ENCODE results near the gene FIGNL1. TPM values are rescaled to one million over a fixed set of nuclear protein-coding genes. Genes with fewer than 3 reads are reported as not detected.

The FIGNL1 gene
- total RNA-seq, 1 donor from 2014 or later: 12.4 TPM

DNA sequence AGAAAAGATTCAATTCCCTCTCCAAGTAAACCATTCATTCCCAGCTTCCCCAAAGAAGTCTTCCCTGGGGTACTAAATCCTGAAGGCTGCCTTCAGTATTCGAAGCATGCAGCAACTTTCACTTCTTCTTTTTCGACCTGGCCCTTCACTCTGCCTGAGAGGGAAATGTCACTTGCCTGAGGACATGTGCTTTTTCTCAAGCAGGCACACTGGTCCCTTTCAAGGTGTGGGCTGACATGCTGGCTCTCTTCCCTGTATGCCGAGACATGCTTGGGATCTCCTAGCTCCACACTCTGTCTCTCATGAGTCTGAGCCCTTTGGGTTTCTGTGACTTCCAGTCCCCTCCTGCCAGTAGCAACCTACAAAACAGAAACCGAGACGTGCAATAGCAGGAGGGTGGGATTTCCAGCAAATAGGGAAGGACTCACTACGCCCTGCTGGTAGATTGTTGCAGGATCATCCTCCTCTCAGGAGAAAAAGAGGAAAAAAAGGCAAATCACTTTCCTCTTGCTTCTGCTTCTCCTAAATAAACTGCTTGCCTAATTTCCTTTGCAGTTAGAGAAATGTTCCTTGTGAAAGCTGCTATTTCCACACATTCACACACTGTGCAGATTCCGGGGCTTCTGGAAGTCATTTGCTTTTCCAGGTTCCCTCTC, 33.5 kb downstream of the FIGNL1 start:
- no peaks in the 10 kb centered on the region for H3K27me3 ChIP-seq (ENCODE audit: control insufficient read depth, insufficient read depth, low read length)
- DNase-seq (ENCODE audit: low read depth): no peak
- no peaks in the 10 kb centered on the region for H3K36me3 ChIP-seq (ENCODE audit: control insufficient read depth, insufficient read depth, low read length)
- no peak for TF ChIP-seq CTCF (IDR thresholded peaks at IDR 0.05; ENCODE audit: insufficient read depth, low read length, severe bottlenecking)
- no peak for FAIRE-seq
- H3K4me3 ChIP-seq (ENCODE audit: low read depth, low read length): no peak overlapping the region

DNA sequence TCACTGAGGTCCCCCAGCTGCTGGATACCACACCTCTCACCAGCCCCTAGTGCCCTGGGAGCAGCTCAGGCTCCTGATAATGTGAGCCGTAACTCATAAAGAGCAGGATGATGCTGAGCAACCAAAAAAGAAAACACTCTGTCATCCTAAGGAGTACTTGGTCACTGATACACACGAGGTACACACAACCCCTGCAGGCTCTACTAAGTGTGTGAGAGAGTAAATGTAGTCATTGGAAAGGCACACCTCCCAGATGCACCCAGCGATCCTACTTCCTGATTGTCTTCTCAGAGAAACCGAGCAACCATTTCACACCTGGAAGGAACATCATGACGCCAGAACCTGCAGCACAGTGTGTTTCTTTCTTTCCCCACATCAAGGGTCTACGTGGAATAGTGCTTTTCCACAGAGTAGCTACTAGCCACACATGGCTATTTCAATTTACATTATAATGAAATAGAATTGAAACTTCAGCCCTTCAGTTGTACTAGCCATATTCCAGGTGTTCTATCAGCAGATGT, 34.2 kb downstream of the FIGNL1 start:
- DNase-seq (ENCODE audit: low read depth) (no peak), FAIRE-seq (no peak)
- no peak for TF ChIP-seq CTCF (IDR thresholded peaks at IDR 0.05; ENCODE audit: insufficient read depth, low read length, severe bottlenecking)
- Histone ChIP-seq H3K4me3 (ENCODE audit: low read depth, low read length) (no peak overlapping the region), H3K27me3 (ENCODE audit: control insufficient read depth, insufficient read depth, low read length) (no peaks in the 10 kb centered on the region), H3K36me3 (ENCODE audit: control insufficient read depth, insufficient read depth, low read length) (no peaks in the 10 kb centered on the region)

DNA sequence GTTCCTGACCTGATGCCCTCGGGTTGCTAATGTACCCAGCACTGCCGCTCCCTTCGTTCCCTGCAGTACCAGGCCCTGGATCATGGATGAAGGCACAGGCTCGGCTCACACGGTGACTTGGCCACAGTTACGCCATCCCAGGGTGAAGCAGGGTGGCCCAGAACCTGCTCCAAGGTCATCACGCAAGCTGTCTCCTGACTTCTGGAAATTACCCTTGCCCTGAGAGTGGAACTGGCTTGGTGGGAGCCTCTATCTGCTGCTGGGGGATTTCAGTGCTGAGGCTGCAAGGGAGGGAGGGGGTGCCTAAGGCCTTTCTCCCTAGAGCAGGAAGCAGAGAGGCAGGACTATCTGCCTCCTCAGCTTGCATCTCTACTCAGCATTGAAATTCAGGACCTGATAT, 36.6 kb downstream of the FIGNL1 start:
- DNase-seq (ENCODE audit: low read depth): no peak

DNA sequence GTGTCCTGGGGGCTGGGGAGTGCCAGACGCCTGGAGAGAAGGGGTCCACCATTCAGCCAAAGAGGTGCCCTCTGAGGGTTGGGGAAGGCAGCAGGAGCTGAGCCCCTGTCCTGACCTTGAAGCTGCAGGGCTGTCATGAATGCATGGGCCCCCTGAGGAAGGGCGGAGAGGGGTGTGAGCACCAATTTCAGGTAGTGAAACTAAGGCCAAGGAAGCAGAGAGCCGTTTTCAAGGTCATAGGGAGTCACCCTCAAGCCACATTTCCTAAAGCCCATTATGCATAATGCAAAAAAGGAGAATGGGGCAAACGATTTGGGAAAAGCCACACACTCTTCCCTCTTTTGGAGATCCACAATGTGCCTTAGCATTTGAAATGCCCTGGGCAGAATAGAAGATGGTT, 37.2 kb downstream of the FIGNL1 start:
- Histone ChIP-seq H3K4me3 (ENCODE audit: low read depth, low read length) (no peak overlapping the region), H3K36me3 (ENCODE audit: control insufficient read depth, insufficient read depth, low read length) (no peaks in the 10 kb centered on the region), H3K27me3 (ENCODE audit: control insufficient read depth, insufficient read depth, low read length) (no peaks in the 10 kb centered on the region)
- no peak for FAIRE-seq
- TF ChIP-seq CTCF (IDR thresholded peaks at IDR 0.05; ENCODE audit: insufficient read depth, low read length, severe bottlenecking): no peak
- DNase-seq (ENCODE audit: low read depth): no peak

More for the DNA sequence above, 36.6 kb downstream of the FIGNL1 start:
- FAIRE-seq: no peak
- Histone ChIP-seq H3K4me3 (ENCODE audit: low read depth, low read length) (no peak overlapping the region), H3K27me3 (ENCODE audit: control insufficient read depth, insufficient read depth, low read length) (no peaks in the 10 kb centered on the region), H3K36me3 (ENCODE audit: control insufficient read depth, insufficient read depth, low read length) (no peaks in the 10 kb centered on the region)
- no peak for TF ChIP-seq CTCF (IDR thresholded peaks at IDR 0.05; ENCODE audit: insufficient read depth, low read length, severe bottlenecking)

DNA sequence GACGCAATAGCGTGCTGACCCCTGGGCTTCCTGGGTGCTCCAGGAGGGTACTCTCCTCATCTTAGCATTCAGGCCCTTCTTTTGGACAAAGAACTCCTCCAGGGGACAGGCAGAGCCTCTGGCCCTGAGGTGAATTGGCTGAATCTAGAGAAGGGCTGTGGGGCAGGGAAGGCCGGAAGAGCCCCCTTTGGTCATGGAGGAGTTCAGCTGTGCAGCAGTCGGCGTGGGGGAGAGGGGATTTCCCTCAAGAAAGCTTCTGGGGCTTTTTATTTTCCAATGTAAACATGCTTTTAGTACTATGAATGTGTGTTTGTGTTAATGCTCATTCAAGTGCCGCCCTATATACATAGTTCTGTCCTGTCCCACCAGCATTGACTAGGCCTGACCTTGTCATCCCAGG, 38.8 kb downstream of the FIGNL1 start:
- no peaks in the 10 kb centered on the region for H3K27me3 ChIP-seq (ENCODE audit: control insufficient read depth, insufficient read depth, low read length)
- no peak for TF ChIP-seq CTCF (IDR thresholded peaks at IDR 0.05; ENCODE audit: insufficient read depth, low read length, severe bottlenecking)
- H3K36me3 ChIP-seq (ENCODE audit: control insufficient read depth, insufficient read depth, low read length): no peaks in the 10 kb centered on the region
- DNase-seq (ENCODE audit: low read depth) (no peak), FAIRE-seq (no peak)
- H3K4me3 ChIP-seq (ENCODE audit: low read depth, low read length): no peak overlapping the region

Measured in bronchial epithelial cell (primary cell).